ENCODE measurements around the gene CTDP1.

Gene CTDP1

DNA sequence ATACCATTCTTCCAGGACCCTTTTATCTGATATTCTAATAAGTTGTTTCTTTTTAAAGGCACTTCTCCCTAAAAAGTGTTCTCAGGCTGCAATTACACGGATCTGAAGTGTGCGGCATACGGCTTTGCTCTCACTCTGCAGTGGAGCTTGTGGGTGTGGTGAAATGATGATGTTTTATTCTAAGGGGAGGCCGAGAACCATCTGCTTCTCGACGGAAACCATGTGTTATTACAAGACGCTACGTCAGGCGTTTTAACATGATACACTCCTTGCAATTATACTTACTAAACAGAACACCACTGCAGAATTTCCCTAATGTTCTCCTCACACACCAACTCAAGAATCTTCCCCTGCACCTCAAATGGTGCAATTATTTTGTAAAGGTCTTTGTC is 34.9 kb upstream of the CTDP1 start:
- DNase-seq: peak; percentile 25

DNA sequence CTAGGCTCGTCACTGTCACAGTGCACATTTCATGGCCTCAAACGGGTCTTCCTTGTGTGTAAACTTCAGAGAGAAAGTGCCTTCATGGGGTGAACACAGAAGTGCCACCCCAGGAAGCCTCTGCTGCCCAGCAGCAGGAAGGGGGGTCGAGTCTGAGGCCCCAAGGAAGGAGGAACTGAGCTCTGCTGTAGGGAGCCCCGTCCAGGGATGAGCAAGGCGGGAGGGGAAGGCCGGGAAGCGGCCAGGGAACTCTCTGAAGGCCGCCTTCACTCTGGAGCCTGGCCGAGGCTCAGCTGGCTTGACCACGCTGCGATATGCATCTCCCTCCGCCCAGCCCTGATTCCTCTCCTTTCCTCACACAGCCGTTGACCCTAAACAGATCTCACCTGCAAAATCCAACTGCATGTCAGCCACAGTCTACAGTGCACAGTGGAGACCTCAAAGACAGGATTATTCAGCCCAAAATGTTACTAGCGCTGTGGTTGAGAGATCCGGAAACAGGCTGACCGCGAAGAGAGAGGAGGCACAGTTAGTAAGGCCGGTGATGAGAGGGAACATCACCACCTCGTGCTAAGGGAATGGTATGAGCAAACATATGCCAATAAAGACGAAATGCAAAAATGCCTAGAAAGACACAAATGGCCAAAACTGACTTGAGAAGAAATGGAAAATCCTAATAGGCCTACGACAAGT is 34.2 kb upstream of the CTDP1 start:
- DNase-seq: no peak

DNA sequence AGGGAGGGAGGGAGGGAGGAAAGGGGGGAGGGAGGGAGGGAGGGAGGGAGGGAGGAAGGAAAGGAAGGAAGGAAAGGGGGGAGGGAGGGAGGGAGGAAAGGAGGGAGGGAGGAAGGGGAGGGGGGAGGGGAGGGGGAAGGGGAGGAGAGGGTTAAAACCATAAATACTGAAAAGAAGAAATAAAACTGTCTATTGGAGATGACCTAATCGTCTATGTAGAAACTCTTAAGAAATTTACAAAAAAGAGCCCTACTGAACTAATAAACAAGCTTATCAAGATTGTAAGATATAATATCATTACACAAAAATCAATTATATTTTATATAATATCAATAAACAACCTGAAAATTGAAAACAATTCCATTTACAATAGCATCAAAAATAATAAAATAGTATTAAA is 32.3 kb upstream of the CTDP1 start:
- DNase-seq: no peak

DNA sequence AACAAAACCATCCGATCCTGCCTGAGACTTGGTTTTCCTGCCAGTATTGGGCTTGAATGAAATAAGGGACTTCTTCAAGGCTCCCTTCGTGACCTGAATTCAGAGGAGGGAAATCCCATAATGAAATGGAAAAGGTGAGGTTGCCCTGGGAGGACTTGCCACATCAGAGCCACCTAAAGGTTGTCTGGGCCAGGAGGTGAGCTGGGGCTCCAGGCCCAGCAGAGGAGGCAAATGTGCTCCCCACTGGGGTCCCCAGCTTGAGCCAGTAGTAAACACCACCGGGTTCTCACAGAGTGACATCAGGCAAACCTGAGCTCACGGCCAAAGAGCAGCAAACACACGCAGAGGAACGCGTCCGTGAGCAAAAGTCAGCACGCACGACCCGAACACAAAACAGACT is 28.6 kb upstream of the CTDP1 start:
- DNase-seq: no peak

DNA sequence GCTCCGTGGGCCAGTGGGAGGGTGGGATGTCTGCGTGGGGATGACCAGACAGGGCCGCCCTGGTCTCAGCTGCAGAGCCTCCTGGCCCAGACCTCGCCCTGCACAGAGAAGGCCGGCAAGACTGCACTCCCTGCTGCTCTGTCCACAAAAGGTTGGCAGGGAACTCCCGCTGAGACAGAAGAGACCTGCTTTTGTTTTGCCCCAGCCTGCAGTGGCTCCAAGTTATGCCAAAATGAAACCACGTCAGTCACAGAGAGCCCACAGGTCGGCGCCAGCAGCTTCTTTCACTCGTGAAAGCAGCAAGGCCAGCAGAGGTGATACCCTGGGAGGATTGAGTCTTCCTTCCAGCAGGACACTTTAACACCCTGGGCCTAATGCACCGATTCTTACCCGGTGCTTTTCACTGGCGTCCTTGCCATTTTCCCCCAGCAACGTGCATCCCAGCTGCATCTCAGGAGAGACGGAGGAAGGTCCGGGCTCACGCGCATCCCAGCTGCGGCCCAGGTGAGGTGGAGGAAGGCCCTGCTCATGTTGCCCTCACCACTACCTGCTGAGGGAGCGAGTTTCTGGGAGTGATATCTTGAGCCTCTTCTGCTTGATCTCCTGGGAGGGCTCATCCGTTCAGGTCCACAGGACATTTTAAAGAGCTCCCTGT is 22.1 kb upstream of the CTDP1 start:
- DNase-seq: no peak

DNA sequence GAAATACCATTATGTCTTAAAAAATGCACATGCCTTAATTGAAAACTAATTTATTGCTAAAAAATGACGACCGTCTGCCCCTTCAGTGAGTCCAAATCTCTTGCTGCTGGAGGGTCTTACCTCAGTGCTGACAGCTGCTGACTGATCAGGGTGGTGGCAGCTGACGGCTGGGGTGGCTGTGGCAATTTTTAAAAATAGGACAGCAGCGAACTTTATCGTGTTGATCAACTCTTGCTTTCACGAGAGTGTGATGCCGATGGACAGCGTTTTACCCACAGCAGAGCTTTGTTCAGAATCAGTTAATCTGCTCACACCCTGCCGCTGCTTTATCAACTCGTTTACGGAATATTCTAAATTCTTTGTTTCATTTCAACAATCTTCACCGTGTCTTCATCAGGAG is 21.2 kb upstream of the CTDP1 start:
- DNase-seq: no peak

DNA sequence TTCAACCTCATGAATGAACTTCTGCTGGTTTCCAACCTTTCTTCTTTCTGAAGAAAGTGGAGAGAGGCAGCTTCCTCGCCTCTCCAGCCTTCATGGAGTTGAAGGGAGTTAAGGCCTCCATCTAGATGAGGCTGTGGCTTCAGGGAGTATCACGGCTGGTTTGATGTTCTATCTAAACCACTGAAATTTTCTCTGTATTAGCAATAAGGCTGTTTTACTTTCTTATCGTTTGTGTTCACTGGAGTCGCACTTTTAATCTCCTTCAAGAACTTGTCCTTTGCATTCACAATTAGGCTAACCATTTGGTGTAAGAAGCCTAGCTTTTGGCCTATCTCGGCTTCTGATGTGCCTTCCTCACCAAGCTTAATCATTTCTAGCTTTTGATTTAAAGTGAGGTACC is 19.9 kb upstream of the CTDP1 start:
- no peak for DNase-seq

DNA sequence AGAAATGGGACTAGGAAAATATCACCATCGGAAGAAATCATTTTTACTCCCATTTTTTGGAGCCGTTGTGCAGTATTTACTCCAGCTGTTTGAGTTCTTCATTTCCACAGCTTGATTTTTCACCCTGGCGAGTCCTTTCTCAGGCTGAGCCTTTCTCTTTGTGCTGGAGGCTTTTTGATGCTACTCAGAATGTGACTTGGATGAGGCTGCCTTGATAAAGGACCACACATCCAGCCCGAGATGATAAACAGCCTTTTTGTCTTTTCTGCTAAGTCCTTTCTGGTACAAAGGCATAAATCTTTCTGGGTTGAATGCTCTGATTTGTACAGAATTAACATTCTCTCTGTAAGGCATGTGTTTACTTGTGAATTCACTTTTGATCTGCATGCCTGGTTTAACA is 17.6 kb upstream of the CTDP1 start:
- DNase-seq: no peak

DNA sequence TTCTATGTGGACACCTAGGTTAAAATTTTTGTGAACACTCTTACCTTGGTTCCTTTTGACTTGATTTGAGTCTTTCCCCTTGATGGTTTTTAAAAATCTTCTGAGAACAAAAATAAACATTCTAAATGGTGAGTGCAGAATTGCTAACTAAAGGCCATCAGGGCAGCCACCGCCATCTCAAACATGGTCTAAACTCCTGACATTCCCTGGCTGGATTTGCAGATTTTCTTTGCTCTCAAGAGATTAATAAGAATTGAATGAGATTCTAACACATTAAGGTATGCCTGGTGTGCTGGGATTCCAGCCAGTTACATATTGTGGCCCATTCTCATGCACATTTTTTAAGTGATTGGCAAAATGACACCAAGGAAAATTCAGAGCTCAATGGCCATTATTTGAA is 17.2 kb upstream of the CTDP1 start:
- no peak for DNase-seq

DNA sequence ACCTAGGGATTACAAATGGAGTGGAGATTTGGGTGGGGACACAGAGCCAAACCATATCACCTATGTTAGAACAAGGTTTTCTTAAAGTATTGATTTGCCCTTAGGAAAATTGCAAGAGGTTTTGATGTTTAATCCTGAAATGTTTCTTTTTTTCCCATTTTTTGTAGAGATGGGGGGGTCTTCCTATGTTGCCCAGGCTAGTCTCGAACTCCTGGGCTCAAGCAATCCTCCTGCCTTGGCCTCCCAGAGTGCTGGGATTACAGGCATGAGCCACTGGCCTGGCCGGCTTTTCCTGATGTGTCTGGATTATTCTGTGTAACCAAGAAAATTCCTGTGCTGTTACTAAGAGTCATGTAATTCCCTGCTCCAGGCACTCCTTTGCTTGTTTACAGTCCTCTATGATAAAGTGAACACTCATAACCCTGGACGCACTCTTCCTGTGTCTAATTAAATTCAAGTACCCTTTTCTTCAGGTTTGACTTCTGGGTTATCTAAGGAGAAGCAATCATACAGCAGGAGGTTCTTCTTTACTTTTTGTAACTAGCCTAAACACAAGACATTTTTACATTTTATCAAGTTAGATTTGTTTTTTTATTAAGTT is 15.0 kb upstream of the CTDP1 start:
- peak; percentile 60 for DNase-seq

DNA sequence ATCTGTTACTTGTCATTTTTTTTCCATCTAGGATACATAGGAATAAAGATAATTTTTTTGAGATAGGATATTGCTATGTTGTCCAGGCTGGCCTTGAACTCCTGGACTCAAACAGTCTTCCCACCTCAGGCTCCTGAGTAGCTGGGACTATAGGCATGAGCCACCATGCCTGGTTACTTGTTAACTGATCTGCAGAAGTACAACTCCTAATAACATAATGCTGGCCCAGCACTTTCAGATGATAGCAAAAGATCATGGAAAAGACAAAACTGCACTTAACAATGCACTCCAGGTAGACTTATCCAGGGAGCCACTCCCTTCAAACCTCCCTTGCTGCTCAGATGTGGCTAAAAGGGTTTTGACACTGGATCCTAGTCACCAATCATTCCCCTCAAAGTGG is 11.4 kb upstream of the CTDP1 start:
- no peak for DNase-seq

DNA sequence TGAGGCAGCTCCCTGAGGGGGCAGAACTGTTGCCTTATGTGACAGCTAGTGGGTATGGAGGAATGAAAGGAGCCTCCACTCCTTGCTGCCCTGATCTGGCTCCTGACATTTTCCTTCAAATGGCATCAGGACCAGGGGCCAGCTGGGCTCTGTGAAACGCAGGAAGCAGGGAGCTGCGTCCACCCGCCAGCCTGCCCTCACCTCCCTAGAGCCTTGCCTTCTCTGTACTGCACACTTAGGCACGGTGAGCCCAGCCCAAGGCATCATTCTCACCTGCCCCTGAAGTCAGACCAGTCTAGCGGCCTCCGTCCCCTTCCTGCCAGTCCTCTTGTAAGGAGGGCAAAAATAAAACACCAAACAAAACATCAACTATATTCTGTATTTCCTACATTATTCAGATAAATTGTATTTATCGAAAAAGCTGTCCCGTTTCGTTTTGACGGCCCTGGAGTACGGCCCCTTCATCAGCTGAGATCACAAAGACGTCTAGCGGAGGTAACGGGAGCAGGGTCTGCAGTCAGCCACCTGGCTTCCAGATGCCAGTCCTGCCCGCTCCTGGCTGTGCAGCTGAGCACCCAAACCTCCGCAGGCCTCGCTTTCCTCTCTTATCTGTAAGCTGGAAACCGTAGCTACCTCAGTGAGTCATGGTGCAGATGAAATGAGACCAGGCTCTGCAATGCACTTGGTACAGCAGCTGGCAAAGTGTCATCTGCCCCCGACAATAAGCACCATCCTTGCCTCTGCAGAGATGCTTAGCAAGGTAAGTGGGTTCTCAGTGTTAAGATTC is 6.9 kb upstream of the CTDP1 start:
- no peak for DNase-seq

DNA sequence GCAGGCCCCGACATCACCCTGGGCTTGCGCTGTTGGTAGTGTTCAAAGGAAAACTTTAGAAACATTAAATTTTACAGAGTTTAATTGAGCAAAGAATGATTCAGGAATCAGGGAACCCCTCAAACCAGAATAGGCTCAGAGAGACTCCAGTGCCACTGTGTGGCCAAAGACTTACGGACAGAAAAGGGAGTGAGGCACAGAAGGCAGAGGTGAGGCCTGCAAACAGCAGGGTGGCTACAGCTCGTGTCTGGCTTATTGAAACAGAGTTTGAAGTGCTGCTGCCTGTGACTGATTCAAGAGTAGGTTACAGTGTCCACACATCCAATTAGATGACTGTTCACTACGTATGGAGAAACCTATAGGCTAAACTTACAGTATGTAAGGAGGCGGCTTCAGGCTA is 2.4 kb upstream of the CTDP1 start:
- DNase-seq: no peak

DNA sequence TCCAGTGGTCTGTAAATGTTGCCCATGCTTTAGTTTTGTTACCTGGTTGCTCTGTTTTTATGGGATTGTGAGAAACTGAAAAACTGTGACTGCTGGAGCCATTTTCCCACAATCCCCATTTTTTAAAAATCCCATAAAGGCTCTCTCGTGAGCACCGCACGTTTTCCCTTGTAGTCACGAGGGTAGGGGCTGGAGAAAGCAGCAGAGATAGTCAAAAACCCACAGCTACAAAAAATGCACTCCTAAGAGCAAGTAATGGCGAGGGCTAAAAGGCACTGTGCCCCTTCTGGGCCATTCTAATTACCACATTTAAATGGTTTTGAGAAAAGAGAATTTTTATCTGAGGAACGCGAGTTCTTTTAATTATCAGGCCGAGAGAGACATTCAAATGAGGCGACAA is 1.8 kb upstream of the CTDP1 start:
- no peak for DNase-seq

DNA sequence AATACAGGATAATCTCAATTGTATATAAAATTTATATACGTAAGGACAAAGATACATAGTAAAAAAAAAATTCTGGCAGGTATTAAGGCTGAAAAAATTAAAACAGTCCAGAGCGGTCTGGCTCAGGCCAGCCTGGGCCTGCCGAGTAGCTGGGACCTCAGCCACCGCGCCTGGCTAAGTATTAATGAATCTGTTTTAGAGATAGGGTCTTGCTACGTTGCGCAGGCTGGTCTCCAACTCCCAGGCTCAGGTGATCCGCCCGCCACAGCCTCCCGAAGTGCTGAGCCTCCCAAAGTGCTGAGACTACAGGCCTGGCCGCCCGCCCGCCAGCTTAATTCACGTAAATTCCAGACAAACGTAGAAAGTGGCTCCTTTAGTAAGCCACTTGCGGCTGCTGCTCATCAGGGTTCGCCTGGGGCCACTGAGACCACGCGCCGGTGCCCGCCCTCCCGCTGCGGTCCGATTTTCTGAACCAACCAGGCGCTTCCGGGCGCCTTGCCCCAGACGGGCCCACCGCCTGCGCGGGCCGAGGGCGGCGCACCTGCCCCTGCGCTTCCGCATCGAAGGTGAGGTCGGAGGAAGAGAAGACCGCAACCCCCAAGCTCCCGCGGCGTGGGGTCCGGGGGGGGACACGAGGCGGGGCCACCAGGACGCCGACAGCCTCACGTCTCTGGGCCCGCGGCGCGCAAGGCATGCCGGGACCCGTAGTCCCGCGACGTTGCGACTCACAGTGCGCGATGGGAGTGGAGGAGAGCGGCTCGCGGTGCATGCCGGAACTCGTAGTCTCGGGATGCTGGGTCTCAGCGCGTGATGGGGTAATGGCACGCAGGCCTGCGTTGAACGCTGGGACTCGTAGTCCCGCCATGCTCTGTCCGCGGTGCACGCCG is 695 bp upstream of the CTDP1 start:
- DNase-seq: peak; percentile 99

DNA sequence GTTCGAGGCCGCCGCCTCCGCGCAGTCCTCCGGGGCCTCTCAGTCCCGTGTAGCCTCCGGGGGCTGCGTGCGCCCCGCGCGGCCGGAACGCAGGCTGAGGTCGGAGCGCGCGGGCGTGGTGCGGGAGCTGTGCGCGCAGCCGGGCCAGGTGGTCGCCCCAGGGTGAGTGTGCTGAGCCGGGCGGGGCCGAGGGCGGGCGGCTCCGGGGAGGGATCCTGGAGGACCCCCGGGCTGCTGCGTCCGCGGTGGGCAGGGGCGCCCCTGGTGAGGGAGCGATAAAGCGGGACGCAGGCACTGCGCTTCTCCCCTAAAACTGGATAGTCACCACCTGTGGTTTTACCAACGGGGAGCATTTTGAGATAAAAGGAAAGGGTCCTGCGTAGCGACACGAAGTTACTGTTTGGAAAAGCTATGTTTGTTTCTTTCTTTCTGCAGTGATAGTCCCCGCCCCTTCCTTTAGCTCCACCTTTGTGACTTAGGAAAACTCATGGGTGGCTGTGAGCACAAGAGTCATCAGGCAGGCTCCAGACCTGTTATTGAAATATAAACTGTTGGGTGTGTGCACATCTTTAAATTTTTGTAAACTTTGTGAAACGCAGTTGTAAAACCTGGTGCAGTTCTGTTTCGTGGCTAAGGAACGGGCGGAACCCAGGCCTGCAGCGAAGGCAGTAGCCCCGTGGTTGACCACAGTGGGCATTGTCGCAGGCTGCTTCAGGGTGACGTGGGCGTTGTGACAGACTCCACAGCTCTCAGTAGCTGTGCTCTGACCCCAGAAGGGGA is 687 bp downstream of the CTDP1 start:
- DNase-seq: peak; percentile 48

DNA sequence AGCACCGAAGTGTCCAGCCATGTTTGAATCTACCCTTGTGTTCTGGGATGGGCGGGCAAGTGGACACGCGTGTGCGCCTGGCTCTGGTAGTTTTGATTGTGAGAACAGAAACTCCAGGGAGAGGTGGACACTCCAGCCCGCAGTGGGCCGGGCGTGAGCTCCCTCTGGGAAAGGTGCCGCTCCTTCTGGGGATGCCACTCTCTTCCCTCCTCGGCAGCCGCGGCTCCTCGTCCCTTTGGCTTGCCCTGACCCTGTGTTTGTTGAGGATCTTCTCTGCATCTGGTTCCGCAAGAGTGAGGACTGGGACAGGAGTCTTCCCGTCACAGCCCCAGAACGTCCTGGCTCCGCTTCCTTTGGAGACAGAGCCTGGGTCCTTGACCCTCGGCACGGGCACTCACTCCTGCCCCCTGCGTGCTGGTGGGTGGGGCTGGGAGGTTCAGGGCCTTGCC is 1.3 kb downstream of the CTDP1 start:
- no peak for DNase-seq

DNA sequence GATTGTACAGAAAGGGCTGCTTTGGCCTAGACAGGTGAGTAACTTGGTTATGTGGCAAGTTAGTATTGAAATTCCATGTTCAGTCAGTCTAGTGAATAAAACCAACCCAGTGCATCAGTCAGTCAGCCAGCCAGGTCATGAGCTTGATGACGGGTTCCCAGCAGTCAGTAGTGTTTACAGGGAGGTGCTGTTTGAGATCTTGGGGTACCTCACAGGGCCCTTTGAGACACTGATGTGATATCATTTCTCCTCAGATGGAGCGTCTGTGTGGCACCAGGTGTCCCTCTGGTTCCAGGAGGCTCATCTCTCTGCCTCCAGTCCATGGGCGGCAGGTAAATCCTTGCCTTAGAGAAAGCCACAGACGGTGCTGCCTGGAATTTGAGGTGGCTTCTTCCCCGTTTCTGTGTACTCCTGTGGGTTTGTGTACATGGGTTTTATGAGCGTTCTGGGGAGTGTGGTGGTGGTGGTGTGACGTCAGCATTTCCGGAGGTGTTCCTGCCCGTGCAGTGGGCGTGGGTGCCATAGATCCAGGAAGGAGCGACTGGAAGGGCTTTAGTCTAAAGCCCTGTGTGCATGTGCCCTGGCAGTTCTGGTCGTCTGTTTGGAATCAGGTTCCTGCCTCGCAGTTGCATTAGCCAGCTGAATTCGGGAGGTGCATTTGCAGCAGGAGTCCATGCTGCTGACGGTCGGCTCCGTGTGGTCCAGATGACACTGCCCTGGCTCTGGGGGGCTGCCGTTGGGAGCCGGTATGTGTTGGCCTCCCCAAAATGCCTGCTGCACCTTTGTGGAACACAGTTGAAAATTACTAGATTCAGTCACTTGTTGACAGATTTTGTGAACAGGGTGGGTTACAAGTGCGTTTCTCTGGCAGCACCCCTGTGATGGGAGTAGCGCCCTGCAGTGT is 2.1 kb downstream of the CTDP1 start:
- DNase-seq: no peak

DNA sequence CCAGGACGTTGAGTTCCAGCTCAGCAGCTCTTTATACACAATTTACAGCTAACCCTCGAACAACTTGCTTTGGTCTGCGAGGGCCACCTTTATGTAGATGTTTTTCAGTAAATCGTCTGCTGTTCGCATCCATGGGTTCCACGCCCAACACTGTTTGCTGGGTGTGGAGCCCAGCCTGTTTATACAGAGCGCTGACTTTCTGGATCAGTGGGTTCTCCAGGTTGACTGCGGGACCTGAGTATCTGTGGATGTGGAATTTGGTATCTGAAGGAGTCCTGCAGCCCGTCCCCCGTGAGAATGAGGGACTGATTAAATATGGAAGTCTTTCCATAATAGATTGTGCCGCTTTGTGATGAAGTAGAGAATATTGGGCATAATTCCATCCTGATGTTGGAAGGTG is 2.9 kb downstream of the CTDP1 start:
- DNase-seq: no peak

DNA sequence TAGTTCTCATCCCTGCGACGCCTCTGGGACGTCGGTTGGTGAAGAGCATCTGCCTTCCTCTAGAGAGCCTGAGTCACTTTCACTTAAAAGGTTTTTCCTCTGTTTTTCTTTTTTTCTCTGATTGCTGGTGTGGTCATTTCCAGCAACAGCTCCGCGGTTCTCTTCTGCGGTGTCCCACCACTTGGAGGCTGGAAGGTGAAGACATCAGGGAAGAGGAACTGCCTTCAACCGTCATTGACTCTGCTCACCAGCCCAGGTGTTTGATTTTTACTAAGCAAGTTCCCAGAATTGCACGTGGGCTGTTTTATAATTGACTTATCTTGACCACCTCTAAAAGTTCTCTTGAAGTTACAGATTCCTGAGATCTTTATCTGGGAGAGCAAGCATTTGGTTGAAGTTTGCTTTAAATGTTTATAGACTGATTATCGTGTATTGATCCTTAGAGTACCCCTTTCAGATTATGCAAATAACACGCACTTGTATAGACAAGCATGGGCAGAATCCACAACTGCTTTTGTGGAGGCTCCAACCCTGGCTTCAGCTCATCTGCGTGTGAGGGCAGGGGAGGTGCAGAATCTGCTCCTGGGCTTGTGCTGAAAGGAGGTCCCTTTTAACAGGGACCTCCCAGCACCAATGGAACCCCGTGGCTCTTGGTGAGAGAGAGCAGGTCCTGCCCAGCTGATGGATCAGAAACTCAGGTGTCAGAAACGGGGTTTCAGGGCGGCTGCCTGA is 3.5 kb downstream of the CTDP1 start:
- DNase-seq: no peak

All from fibroblast of skin of back (primary cell).